ENCODE data around the gene PTPRT.

Gene PTPRT

DNA sequence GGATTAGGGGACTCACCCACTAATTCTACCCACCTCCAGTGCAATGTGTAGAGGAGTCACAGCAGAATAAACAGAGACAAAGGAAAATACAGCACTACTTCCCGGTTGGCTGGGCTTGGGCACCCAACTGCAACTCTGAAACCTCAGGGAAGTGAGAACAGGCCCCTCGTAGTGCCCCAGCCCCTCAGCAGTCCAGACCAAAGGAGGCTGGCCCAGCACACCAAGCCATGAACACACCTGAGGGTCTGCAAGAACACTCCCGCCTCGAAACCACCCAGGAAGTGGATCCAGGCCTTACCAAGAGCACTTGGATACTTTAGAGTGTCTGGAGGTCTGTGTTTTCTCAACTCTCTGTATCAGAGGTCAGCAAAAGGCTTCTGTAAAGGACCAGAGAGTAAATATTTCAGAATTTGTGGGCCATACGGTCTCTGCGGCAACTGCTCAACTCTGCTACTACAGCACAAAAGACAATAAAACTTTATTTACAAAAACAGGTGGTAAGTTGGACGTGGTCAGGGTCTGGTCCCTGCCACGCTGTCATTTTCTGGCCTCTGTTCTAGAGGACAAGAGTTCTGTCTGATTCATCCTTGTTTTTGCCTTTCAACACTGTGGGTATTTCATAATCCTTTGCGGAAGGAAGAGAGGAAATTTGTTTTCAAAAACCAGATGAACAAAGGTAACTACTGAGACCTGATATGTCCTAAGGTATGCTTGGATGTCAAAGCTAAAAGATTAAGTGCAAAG, 154.6 kb downstream of the PTPRT start:
- no peak for DNase-seq (ENCODE audit: extremely low spot score)
- ChIA-PET POLR2A (no interaction called here), CTCF (no interaction called here)
- TF ChIP-seq FOXM1 (IDR thresholded peaks at IDR 0.05; ENCODE audit: borderline replicate concordance) = no peak
- no peak for TF ChIP-seq ELF4 (IDR thresholded peaks at IDR 0.05)
- no peak for TF ChIP-seq BHLHE40 (IDR thresholded peaks at IDR 0.05; ENCODE audit: borderline replicate concordance)
- no peak for TF ChIP-seq FOXK2 (IDR thresholded peaks at IDR 0.05)
- no peak for TF ChIP-seq FOXA1 (IDR thresholded peaks at IDR 0.05)
- TF ChIP-seq ARNT (IDR thresholded peaks at IDR 0.05) = no peak
- TF ChIP-seq TARDBP (IDR thresholded peaks at IDR 0.05) = no peak
- no peak for TF ChIP-seq HDGF (IDR thresholded peaks at IDR 0.05; ENCODE audit: borderline replicate concordance)
- TF ChIP-seq LEF1 (IDR thresholded peaks at IDR 0.05; ENCODE audit: borderline replicate concordance) = no peak

DNA sequence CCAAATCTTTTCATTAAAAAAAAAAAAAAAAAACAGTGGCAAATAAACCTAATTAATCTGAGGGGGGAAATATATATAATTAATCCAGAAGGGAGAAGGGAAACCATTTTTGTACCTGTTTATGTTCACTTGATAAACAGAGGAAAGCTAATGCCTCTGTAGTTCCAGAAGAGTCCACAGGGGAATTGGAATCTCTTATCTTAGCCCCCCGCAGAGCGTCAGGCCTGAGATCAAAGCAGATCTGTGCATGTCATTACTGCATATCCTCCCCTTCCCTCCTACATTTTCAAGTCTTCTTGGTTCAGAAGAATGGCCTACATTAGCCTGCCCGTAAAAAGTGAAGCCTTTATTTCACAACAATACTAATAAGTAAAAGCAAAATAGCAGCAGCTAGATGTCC, 157.2 kb downstream of the PTPRT start:
- ChIA-PET POLR2A (no interaction called here), CTCF (no interaction called here)
- no peak for TF ChIP-seq L3MBTL2 (conservative IDR thresholded peaks at IDR 0.05)
- TF ChIP-seq, protein P1, sequence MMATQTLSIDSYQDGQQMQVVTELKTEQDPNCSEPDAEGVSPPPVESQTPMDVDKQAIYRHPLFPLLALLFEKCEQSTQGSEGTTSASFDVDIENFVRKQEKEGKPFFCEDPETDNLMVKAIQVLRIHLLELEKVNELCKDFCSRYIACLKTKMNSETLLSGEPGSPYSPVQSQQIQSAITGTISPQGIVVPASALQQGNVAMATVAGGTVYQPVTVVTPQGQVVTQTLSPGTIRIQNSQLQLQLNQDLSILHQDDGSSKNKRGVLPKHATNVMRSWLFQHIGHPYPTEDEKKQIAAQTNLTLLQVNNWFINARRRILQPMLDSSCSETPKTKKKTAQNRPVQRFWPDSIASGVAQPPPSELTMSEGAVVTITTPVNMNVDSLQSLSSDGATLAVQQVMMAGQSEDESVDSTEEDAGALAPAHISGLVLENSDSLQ (IDR thresholded peaks at IDR 0.05) = no peak
- TF ChIP-seq NFRKB (IDR thresholded peaks at IDR 0.05) = no peak
- TF ChIP-seq SP1 (IDR thresholded peaks at IDR 0.05) = no peak
- TF ChIP-seq FOXK2 (IDR thresholded peaks at IDR 0.05) = no peak
- no peak for TF ChIP-seq BHLHE40 (IDR thresholded peaks at IDR 0.05; ENCODE audit: borderline replicate concordance)
- no peak for TF ChIP-seq FOXM1 (IDR thresholded peaks at IDR 0.05; ENCODE audit: borderline replicate concordance)
- no peak for TF ChIP-seq SUZ12 (IDR thresholded peaks at IDR 0.05)
- TF ChIP-seq HDGF (IDR thresholded peaks at IDR 0.05; ENCODE audit: borderline replicate concordance) = no peak
- no peak for TF ChIP-seq CTBP1 (IDR thresholded peaks at IDR 0.05; ENCODE audit: borderline replicate concordance)
- no peak for TF ChIP-seq ZNF384 (IDR thresholded peaks at IDR 0.05)
- TF ChIP-seq FOXA1 (IDR thresholded peaks at IDR 0.05) = no peak
- DNase-seq (ENCODE audit: extremely low spot score) = peak; percentile 12

DNA sequence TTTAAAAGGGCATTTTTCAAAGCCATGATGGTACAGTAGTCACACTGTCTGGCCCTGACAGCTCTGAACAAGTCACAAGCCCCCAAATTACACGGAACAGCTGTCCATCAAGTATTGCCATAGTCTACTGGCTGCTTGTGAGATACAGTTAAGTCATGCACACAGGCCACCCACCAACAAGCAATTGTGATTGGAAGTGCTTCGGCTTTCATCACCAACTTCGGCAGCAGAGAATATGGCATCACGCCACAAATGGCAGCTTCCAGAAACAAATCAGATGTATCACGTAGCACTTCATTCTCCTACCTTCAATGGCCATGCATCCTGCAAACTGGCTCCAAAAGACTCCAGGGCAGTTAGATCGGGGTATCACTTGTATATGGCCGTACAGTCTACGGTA, 160.5 kb downstream of the PTPRT start:
- no peak for DNase-seq (ENCODE audit: extremely low spot score)
- POLR2A ChIA-PET = no interaction called here
- CTCF ChIA-PET = no interaction called here

DNA sequence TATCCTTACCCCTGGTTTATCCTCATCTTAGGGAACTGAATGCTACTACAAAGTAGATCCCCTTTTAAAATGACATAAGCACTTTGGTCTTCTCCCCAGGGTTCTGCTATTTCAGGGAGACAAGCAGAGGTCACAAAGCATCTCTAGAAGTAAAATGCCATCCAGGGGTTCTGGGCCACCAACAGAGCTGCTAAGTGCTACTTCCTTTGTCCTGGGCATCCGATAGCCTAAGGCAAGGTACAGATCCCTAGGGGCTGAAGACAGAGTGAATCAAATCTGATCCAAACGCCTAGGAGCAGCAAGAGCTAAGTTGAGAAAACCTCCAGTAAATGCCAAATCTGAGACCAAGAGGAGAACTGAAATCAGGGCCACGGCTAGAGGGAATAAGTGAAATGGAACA, 161.2 kb downstream of the PTPRT start:
- ChIA-PET CTCF (no interaction called here), POLR2A (no interaction called here)
- DNase-seq (ENCODE audit: extremely low spot score) = no peak
- TF ChIP-seq L3MBTL2 (conservative IDR thresholded peaks at IDR 0.05) = no peak
- TF ChIP-seq ELF4 (IDR thresholded peaks at IDR 0.05) = no peak
- no peak for TF ChIP-seq ARNT (IDR thresholded peaks at IDR 0.05)
- TF ChIP-seq FOXM1 (IDR thresholded peaks at IDR 0.05; ENCODE audit: borderline replicate concordance) = no peak
- no peak for TF ChIP-seq CTBP1 (IDR thresholded peaks at IDR 0.05; ENCODE audit: borderline replicate concordance)
- TF ChIP-seq, protein P1 (IDR thresholded peaks at IDR 0.05) = no peak
- no peak for TF ChIP-seq SUZ12 (IDR thresholded peaks at IDR 0.05)
- TF ChIP-seq HDGF (IDR thresholded peaks at IDR 0.05; ENCODE audit: borderline replicate concordance) = no peak
- TF ChIP-seq TARDBP (IDR thresholded peaks at IDR 0.05) = no peak
- TF ChIP-seq SP1 (IDR thresholded peaks at IDR 0.05) = no peak
- no peak for TF ChIP-seq LEF1 (IDR thresholded peaks at IDR 0.05; ENCODE audit: borderline replicate concordance)
- TF ChIP-seq FOXK2 (IDR thresholded peaks at IDR 0.05) = no peak
- TF ChIP-seq BHLHE40 (IDR thresholded peaks at IDR 0.05; ENCODE audit: borderline replicate concordance) = no peak

More for the DNA sequence above, 160.5 kb downstream of the PTPRT start:
- TF ChIP-seq, protein P1 (IDR thresholded peaks at IDR 0.05) = no peak
- TF ChIP-seq ZNF384 (IDR thresholded peaks at IDR 0.05) (no peak), ARNT (IDR thresholded peaks at IDR 0.05) (no peak), SUZ12 (IDR thresholded peaks at IDR 0.05) (no peak)

DNA sequence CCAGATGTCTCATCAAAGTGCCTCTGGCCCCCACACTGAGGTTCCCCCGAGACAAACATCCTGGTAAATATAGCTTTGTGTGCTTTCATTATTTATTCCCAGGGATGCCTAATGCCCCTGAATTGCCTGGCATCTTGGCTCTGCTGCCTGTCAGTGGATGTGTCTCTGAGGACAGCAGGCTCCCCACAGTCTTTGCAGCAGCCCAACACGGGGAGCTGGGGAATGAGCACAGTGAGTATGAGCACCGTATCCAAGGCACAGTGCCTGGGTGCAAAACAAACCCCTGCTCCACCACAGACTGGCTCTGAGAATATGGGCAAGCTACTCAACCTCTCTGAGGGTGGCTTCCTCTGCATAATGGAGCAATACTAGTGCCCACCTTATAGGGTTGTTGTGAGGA, 165.9 kb downstream of the PTPRT start:
- DNase-seq (ENCODE audit: extremely low spot score) = no peak
- ChIA-PET POLR2A (no interaction called here), CTCF (no interaction called here)
- TF ChIP-seq FOXM1 (IDR thresholded peaks at IDR 0.05; ENCODE audit: borderline replicate concordance) = no peak
- TF ChIP-seq SUZ12 (IDR thresholded peaks at IDR 0.05) = no peak
- TF ChIP-seq ZNF384 (IDR thresholded peaks at IDR 0.05) = no peak
- TF ChIP-seq BHLHE40 (IDR thresholded peaks at IDR 0.05; ENCODE audit: borderline replicate concordance) = no peak
- TF ChIP-seq CTBP1 (IDR thresholded peaks at IDR 0.05; ENCODE audit: borderline replicate concordance) = no peak
- no peak for TF ChIP-seq FOXA1 (IDR thresholded peaks at IDR 0.05)

DNA sequence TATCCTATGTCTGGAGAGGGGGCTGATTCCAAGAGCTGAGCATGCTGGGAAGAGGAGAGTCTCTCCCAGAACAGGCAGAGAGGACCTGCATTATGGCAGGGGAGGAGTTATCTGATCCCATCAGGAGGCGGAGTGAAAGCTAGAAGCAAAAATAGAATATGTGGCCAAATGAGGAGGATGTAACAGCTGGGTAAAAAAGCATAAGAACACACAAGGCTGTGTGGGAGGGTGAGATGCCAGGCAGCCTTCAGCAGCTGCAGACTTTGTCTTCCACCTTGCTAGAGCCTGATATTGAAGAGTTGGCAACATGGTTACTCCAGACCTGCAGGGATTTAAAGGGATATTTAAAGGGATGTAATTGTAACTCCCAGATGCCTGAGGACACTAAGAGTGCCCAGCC, 167.1 kb downstream of the PTPRT start:
- POLR2A ChIA-PET = no interaction called here
- CTCF ChIA-PET = no interaction called here

More for the DNA sequence above, 167.1 kb downstream of the PTPRT start:
- TF ChIP-seq, protein P1 (IDR thresholded peaks at IDR 0.05) = no peak
- no peak for TF ChIP-seq SP1 (IDR thresholded peaks at IDR 0.05)
- no peak for TF ChIP-seq ELF4 (IDR thresholded peaks at IDR 0.05)
- TF ChIP-seq ZNF384 (IDR thresholded peaks at IDR 0.05) = no peak
- DNase-seq (ENCODE audit: extremely low spot score) = no peak
